ENCODE measurements around the gene NPIPA1.
"Not testable (repeated sequence)": the region's sequence is repeated elsewhere in the genome, so short reads cannot be mapped to it uniquely, and the experiment has no call there.

Gene NPIPA1

DNA sequence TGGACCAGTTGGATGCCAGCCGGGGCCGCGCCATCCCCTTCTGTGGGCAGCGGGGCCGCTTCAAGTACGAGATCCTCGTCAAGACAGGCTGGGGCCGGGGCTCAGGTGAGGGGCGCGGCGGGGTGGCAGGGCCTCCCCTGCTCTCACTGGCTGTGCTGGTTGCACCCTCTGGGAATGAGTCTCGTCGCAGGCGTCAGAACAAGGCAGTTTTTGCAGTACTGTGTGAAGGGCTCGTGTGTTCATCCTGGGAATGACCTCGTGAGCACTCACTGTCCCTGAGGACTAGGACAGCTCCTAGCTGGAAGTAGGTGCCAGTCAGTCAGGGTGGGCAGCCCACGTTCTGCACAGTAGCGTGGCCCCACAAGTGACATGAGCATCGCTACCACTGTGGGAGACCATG, 6.3 kb upstream of the NPIPA1 start:
- DNase-seq, result not testable (repeated sequence)

DNA sequence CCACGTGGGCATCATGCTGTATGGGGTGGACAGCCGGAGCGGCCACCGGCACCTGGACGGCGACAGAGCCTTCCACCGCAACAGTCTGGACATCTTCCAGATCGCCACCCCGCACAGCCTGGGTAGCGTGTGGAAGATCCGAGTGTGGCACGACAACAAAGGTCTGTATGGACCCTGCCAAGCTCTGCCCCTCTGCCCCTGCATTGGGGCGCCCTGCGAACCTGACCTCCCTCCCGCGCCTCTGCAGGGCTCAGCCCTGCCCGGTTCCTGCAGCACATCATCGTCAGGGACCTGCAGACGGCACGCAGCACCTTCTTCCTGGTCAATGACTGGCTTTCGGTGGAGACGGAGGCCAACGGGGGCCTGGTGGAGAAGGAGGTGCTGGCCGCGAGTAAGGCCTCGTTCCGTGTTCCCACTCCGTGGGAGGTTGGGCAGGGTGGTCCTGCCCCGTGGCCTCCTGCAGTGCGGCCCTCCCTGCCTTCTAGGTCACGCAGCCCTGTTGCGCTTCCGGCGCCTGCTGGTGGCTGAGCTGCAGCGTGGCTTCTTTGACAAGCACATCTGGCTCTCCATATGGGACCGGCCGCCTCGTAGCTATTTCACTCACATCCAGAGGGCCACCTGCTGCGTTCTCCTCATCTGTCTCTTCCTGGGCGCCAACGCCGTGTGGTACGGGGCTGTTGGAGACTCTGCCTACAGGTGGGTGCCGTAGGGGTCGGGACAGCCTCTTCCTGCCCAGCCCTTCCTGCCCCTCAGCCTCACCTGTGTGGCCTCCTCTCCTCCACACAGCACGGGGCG, 4.5 kb upstream of the NPIPA1 start:
- not testable (repeated sequence) for DNase-seq

GRCh38 chr16:14937994-14938393, 751 bp downstream of the NPIPA1 start:
- not testable (repeated sequence) for DNase-seq

GRCh38 chr16:14942686-14943085, 5.4 kb downstream of the NPIPA1 start:
- DNase-seq, result not testable (repeated sequence)

DNA sequence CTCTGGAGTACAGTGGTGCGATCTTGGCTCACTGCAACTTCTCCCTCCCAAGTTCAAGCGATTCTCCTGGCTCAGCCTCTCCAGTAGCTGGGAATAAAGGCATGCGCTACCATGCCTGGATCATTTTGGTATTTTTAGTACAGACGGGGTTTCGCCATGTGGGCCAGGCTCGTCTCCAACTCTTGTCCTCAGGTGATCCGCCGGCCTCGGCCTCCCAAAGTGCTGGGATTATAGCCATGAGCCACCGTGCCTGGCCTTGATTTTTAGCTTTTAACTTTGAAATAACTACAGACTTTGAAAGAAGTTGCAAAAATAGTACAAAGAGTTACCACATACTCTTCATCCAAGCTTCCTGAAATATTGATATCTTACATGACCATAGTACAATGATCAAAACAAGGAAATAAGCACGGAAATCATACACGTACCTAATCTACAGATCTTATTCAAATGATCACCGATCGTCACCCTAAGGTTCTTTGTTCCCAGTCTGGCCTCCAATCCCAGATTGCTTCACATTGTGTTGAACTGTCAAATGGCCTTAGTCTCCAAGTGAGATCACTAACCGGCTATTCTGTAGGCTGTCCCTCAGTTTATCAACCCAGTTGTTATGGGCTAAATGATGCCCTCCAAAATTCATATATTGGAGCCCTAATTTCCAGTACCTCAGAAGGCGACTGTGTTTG, 18.4 kb downstream of the NPIPA1 start:
- no peak for DNase-seq

GRCh38 chr16:14957576-14958322, 20.5 kb downstream of the NPIPA1 start:
- DNase-seq, result no peak

DNA sequence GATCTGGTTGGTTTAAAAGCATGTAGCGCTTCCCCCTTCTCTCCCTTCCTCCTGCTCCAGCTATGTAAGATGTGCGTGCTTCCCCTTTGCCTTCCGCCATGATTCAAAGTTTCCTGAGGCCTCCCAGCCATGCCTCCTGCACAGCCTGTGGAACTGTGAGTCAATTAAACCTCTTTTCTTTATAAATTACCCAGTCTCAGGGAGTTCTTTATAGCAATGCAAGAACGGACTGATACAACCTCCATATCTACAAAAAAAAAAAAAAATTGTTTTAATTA, 21.0 kb downstream of the NPIPA1 start:
- no peak for DNase-seq

DNA sequence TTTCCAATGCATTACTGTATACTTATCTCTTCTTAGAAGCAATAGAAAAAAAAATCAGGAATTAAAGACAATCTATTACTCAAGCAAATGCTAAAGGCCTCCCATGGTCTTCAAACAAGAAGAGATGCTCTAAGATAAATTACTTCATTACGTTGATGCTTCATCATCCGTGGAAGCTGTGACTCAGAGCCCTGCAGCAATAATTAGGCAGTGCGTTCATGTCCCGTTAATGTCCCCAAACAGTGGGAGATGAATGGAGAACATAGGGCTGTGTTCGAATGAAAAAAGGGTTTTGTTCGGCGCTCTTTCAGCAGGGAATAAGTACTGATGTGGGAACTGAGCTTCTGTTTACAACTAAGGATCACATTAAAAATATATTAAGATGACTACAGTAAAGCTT, 21.7 kb downstream of the NPIPA1 start:
- DNase-seq, result no peak

DNA sequence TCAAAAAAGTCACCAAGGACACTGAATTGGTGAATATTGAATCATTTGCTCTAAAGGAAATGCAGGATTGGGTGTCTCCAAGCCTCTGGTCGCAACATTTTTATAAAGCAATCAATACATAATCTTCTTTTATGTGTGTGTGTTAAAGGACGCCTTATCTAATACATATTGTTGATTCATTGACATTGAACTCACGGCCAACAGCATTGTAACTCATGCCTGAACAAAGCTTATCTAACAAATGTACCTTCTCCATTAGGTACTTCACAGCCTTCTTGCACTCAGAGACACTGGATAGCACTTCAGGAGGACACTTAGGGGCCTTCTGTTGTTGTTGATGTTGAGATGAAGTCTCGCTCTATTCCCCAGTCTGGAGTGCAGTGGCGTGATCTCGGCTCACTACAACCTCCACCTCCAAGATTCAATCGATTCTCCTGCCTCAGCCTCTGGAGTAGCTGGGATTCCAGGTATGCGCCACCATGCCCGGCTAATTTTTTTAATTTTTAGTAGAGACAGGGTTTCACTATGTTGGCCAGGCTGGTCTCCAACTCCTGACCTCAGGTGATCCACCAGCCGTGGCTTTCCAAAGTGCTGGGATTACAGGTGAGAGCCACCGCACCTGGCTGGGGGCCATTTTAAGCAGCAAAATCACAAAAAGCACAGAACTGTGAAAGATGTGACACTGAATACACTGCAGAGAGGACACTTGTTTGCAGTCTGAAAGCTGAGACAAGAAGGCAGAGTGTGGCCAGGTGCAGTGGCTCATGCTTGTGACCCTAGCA, 24.4 kb downstream of the NPIPA1 start:
- DNase-seq, result no peak

- no peak for DNase-seq
Measured at GRCh38 chr16:14963281-14964173, 26.3 kb downstream of the NPIPA1 start.

DNA sequence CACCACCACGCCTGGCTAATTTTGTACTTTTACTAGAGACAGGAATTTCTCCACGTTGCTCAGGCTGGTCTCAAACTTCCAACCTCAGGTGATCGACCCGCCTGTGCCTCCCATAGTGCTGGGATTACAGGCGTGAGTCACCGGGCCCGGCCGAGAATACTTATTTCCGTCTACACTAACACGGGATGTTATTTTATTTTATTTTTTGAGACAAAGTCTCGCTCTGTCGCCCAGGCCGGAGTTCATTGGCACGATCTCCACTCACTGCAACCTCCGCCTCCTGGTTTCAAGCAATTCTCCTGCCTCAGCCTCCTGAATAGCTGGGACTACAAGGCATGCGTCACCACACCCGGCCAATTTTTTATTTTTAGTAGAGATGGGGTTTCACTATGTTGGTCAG, 28.1 kb downstream of the NPIPA1 start:
- no peak for DNase-seq

GRCh38 chr16:14969795-14970194, 32.6 kb downstream of the NPIPA1 start:
- not testable (repeated sequence) for DNase-seq

- DNase-seq, result not testable (repeated sequence)
Measured at GRCh38 chr16:14971621-14972228, 34.5 kb downstream of the NPIPA1 start.

GRCh38 chr16:14973785-14974322, 36.6 kb downstream of the NPIPA1 start:
- not testable (repeated sequence) for DNase-seq

DNA sequence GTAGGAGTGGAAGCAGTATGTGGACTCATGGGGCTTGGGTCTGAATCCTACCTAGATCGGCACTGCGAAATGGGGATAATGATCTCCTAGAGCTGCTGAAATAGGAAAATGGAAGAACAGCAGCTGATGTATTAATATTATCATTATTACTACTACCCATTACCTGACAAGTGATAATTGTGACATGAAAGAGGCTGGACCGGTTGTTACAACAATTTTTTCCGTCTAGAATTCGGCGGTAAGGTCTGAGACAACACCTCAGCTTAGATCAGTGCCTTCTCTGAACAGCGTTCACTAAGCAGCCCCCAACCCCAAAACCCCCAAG, 37.0 kb downstream of the NPIPA1 start:
- not testable (repeated sequence) for DNase-seq

GRCh38 chr16:14974656-14975417, 37.6 kb downstream of the NPIPA1 start, which contains the start of gene PDXDC1:
Gene PDXDC1, plus strand, starts transcription at chr16:14975026. Its CDS starts 174 bp downstream, at chr16:14975200.
- DNase-seq, result peak; percentile 89

DNA sequence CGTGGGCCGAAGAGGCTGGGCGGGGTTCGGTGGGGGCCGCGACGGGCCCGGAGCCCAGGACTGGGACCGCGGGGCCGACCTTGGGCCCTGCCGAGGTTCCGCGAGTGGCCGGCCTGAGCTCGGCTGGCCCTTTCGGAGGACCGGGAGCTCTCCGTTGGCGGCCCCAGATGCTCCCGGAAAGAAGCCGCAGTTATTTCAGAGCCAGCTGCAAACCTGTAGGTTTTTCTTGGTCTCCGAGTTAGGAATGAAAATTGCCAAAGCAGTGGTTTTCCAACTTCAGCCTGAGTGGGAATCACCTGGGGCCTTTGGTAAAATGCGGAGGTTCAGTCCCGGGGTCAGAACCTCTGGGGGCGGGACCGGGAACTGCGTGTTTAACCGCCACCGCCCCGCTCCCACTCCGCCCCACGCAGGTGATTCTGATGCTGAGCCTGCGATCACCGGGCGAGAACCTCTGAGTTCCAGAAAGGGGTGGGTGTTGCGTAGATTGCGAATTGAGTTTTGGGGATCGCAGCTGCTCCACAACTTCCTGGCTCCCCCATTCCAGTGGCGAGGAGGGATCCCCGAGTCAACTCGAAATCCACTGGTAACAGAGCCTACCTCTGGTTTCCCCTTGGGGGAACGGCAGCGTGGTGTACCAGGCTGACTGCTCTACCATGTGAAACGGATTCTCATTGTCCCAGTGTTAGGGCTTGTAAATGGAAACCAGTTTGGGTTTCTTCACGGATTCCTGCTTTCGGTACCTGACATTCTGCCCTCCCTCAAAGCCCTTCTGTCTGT, 38.4 kb downstream of the NPIPA1 start:
- not testable (repeated sequence) for DNase-seq

DNA sequence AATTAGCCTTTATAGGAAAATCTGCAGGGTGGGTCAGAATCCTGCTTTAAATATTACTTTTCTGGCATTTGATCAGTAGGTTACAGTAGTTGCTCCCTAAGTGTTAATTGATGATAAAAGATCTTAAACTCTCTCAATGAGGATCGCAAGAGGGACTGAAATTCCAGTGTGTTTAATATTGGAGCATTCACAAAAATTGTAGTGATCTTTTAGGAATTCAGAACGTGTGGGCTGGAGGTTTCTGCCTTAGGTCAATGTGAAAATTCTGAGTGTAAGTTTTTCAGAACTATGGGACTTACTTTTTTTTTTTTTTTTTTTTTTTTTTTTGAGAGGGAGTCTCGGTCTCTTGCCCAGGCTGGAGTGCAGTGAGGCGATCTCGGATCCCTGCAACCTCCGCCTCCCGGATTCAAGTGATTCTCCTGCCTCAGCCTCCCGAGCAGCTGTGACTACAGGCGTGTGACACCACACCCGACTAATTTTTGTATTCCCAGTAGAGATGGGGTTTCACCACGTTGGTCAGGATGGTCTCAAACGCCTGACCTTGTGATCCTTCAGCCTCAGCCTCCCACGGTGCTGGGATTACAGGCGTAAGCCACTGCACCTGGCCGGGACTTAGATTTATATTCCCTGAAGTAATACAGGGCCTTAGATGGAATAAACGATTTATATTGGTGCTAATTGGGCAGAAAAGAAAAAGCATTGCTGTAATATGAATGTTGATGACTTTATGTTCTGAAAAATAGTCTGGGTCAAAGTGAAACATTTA, 39.9 kb downstream of the NPIPA1 start:
- DNase-seq, result not testable (repeated sequence)
